DOHH2 (cell line): ENCODE data around the gene COL19A1.
"Not testable (repeated sequence)": the region's sequence is repeated elsewhere in the genome, so short reads cannot be mapped to it uniquely, and the experiment has no call there.

ENCODE experiments used
- H3F3A ChIP-seq: fragments of 200-600 bp; sonication (generic), shearing (Covaris generic); 2 replicates; pipeline ENCODE4 v1.6.0; 2016; ENCODE audit warnings: antibody characterized with exemption, mild to moderate bottlenecking; ENCODE audit not compliant: control insufficient read depth, insufficient read depth
- H3K27ac ChIP-seq: fragments of 200-600 bp; sonication (generic); 2 replicates; pipeline ENCODE4 v1.5.1; 2014; ENCODE audit warnings: low read depth, mild to moderate bottlenecking, low read length, moderate library complexity
- H3K27me3 ChIP-seq: fragments of 200-600 bp; sonication (generic); 2 replicates; pipeline ENCODE4 v1.6.1; 2014; ENCODE audit warnings: mild to moderate bottlenecking, low read length, mixed read lengths; ENCODE audit not compliant: control insufficient read depth
- H3K36me3 ChIP-seq: fragments of 200-600 bp; sonication (generic); 2 replicates; pipeline ENCODE4 v1.6.1; 2014; ENCODE audit warnings: mild to moderate bottlenecking, low read length, moderate library complexity, mixed read lengths; ENCODE audit not compliant: control insufficient read depth
- H3K4me1 ChIP-seq: fragments of 200-600 bp; sonication (generic); 2 replicates; pipeline ENCODE4 v1.6.1; 2014; ENCODE audit warnings: mild to moderate bottlenecking, low read length, mixed read lengths; ENCODE audit not compliant: control insufficient read depth
- H3K4me2 ChIP-seq: fragments of 200-600 bp; sonication (generic); 2 replicates; pipeline ENCODE4 v1.6.0; 2014; ENCODE audit warnings: mild to moderate bottlenecking, low read length, moderate library complexity
- H3K4me3 ChIP-seq: fragments of 200-600 bp; sonication (generic); 2 replicates; pipeline ENCODE4 v1.5.1; 2014; ENCODE audit warnings: mild to moderate bottlenecking, low read length, mixed read lengths
- H3K79me2 ChIP-seq: fragments of 200-600 bp; sonication (generic); 2 replicates; pipeline ENCODE4 v1.6.1; 2014; ENCODE audit warnings: mild to moderate bottlenecking, low read length, mixed read lengths; ENCODE audit not compliant: control insufficient read depth
- H3K9me2 ChIP-seq: fragments of 200-600 bp; sonication (generic); replicated peaks from 2 replicates; pipeline ENCODE4 v1.6.1; 2014; ENCODE audit warnings: mild to moderate bottlenecking, low read length, mixed read lengths; ENCODE audit not compliant: control insufficient read depth
- H3K9me3 ChIP-seq: fragments of 200-600 bp; sonication (generic); 2 replicates; pipeline ENCODE4 v1.6.1; 2014; ENCODE audit warnings: antibody characterized with exemption, low read length, mixed read lengths; ENCODE audit not compliant: control insufficient read depth, insufficient read depth
- H4K20me1 ChIP-seq: fragments of 200-600 bp; sonication (generic); 2 replicates; pipeline ENCODE4 v1.6.0; 2014; ENCODE audit warnings: low read depth, mild to moderate bottlenecking, antibody characterized with exemption, low read length, moderate library complexity; ENCODE audit not compliant: control insufficient read depth, insufficient read depth
- EZH2phosphoT487 ChIP-seq: fragments of 200-600 bp; sonication (generic); IDR thresholded peaks from 2 replicates; pipeline ENCODE4 v1.6.1; 2017; ENCODE audit warnings: borderline replicate concordance, mild to moderate bottlenecking, antibody characterized with exemption, low read length, moderate library complexity, mixed read lengths
- TF ChIP-seq, protein P1 (sequence below): fragments of 200-600 bp; sonication (generic); IDR thresholded peaks from one replicate; pipeline ENCODE4 v1.5.1; 2014; ENCODE audit warnings: antibody characterized with exemption, mild to moderate bottlenecking, low read depth, low read length; ENCODE audit not compliant: poor library complexity, severe bottlenecking

The COL19A1 gene

GRCh38 chr6:69918813-69919475 lies 52.6 kb downstream of the COL19A1 start:
- H3K9me2 ChIP-seq = no peaks in the 10 kb centered on the region
- H3F3A ChIP-seq = no peaks in the 10 kb centered on the region
- H4K20me1 ChIP-seq = no peaks in the 10 kb centered on the region
- H3K4me3 ChIP-seq = no peak overlapping the region
- no peak overlapping the region for H3K4me2 ChIP-seq
- TF ChIP-seq, protein P1, sequence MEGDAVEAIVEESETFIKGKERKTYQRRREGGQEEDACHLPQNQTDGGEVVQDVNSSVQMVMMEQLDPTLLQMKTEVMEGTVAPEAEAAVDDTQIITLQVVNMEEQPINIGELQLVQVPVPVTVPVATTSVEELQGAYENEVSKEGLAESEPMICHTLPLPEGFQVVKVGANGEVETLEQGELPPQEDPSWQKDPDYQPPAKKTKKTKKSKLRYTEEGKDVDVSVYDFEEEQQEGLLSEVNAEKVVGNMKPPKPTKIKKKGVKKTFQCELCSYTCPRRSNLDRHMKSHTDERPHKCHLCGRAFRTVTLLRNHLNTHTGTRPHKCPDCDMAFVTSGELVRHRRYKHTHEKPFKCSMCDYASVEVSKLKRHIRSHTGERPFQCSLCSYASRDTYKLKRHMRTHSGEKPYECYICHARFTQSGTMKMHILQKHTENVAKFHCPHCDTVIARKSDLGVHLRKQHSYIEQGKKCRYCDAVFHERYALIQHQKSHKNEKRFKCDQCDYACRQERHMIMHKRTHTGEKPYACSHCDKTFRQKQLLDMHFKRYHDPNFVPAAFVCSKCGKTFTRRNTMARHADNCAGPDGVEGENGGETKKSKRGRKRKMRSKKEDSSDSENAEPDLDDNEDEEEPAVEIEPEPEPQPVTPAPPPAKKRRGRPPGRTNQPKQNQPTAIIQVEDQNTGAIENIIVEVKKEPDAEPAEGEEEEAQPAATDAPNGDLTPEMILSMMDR = no peak
- TF ChIP-seq EZH2phosphoT487 = no peak
- H3K36me3 ChIP-seq = no peaks in the 10 kb centered on the region
- peaks cover 7% of the 10 kb centered on the region for H3K4me1 ChIP-seq
- H3K27ac ChIP-seq = no peak overlapping the region
- H3K9me3 ChIP-seq = no peaks in the 10 kb centered on the region
- H3K79me2 ChIP-seq = no peaks in the 10 kb centered on the region
- no peaks in the 10 kb centered on the region for H3K27me3 ChIP-seq

- H3K4me1 ChIP-seq, H3K9me3 ChIP-seq, H3K4me2 ChIP-seq, H3K27me3 ChIP-seq, H3K79me2 ChIP-seq, H3K36me3 ChIP-seq, H3F3A ChIP-seq, H3K27ac ChIP-seq, H3K4me3 ChIP-seq, H4K20me1 ChIP-seq, H3K9me2 ChIP-seq: not testable (repeated sequence)
Observed at GRCh38 chr6:69921066-69921465, 54.7 kb downstream of the COL19A1 start.

DNA sequence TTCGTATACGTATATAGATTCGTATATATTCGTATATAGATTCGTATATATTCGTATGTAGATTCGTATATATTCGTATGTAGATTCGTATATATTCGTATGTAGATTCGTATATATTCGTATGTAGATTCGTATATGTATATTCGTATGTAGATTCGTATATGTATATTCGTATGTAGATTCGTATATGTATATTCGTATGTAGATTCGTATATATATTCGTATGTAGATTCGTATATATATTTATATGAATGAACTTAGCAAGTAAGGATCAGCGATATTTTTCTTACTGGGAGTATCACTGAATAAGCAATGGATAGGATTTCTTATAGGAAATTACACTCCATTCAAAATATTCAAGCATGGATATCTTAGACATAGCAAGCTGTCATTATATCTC lies 55.3 kb downstream of the COL19A1 start:
- not testable (repeated sequence) for H3K27ac ChIP-seq, H3K9me2 ChIP-seq, H3K4me3 ChIP-seq, H3K4me2 ChIP-seq, H3F3A ChIP-seq, H3K4me1 ChIP-seq, H3K9me3 ChIP-seq, H3K27me3 ChIP-seq, H3K79me2 ChIP-seq, H4K20me1 ChIP-seq, H3K36me3 ChIP-seq

- no peaks in the 10 kb centered on the region for H3K4me1 ChIP-seq
- no peak overlapping the region for H3K4me2 ChIP-seq
- no peaks in the 10 kb centered on the region for H4K20me1 ChIP-seq
- no peak overlapping the region for H3K4me3 ChIP-seq
- H3K27me3 ChIP-seq = no peaks in the 10 kb centered on the region
- no peaks in the 10 kb centered on the region for H3F3A ChIP-seq
- H3K36me3 ChIP-seq = no peaks in the 10 kb centered on the region
- TF ChIP-seq, protein P1 = no peak
- no peak for TF ChIP-seq EZH2phosphoT487
- peaks cover 4% of the 10 kb centered on the region; the same call in 1 of the 2 replicates for H3K9me3 ChIP-seq
- H3K9me2 ChIP-seq = no peaks in the 10 kb centered on the region
- H3K27ac ChIP-seq = no peak overlapping the region
- H3K79me2 ChIP-seq = no peaks in the 10 kb centered on the region
Observed at GRCh38 chr6:69926745-69927144, 60.4 kb downstream of the COL19A1 start.
